Upper lobe of left lung (tissue), 6 donors: ENCODE measurements around the gene PAX7. TPM values are rescaled to one million over a fixed set of nuclear protein-coding genes. Genes with fewer than 3 reads are reported as not detected.
"Not testable (repeated sequence)": the region's sequence is repeated elsewhere in the genome, so short reads cannot be mapped to it uniquely, and the experiment has no call there.

ENCODE experiments used
- ATAC-seq, 2 donors: fragments of 200-7000 bp; cut with Tn5 transposase; one replicate each; pipeline ENCODE4 v1.9.1; 2022; ENCODE audit warnings: mild to moderate bottlenecking in 2 of 2, moderate library complexity in 2 of 2; ENCODE audit not compliant: low FRiP score in 2 of 2
- DNase-seq, 2 donors: peaks; one replicate each; pipeline ENCODE4 v3.0.0-alpha.2; 2019 to 2020
- H3K27ac ChIP-seq, 4 donors: fragments of 200-600 bp; sonication (generic); one replicate each; pipeline ENCODE4 v1.5.1; 2016 to 2019
- H3K27me3 ChIP-seq, 4 donors: fragments of 200-600 bp; sonication (generic); one replicate each; pipeline ENCODE4 v1.5.1; 2017 to 2019
- H3K36me3 ChIP-seq, 4 donors: fragments of 200-600 bp; sonication (generic); one replicate each; pipeline ENCODE4 v1.5.1; 2016 to 2019
- H3K4me1 ChIP-seq, 4 donors: fragments of 200-600 bp; sonication (generic); one replicate each; pipeline ENCODE4 v1.5.1; 2018 to 2019
- H3K4me3 ChIP-seq, 4 donors: fragments of 200-600 bp; sonication (generic); one replicate each; pipeline ENCODE4 v1.5.1; 2017 to 2019; ENCODE audit warnings: mild to moderate bottlenecking in 2 of 4, moderate library complexity in 1 of 4
- H3K9me3 ChIP-seq, 4 donors: fragments of 200-600 bp; sonication (generic); one replicate each; pipeline ENCODE4 v1.5.1; 2018 to 2019
- CTCF ChIP-seq, 6 experiments: fragments of 450-650 bp in 4 of 6; fragments of 200-600 bp in 2 of 6; sonication (generic) in 2 of 6; IDR thresholded peaks; one replicate each; pipeline ENCODE4 v1.5.1; 2016 to 2019; ENCODE audit warnings: antibody characterized with exemption in 6 of 6
- EP300 ChIP-seq, 4 donors: sonication (generic); formaldehyde crosslinking; IDR thresholded peaks; one replicate each; pipeline ENCODE4 v1.5.1; 2017; ENCODE audit warnings: antibody characterized with exemption in 4 of 4, control low read depth in 2 of 4
- POLR2A ChIP-seq, 4 donors: fragments of 450-650 bp; IDR thresholded peaks; one replicate each; pipeline ENCODE4 v1.5.1; 2016 to 2017; ENCODE audit warnings: antibody characterized with exemption in 4 of 4, mild to moderate bottlenecking in 2 of 4
- POLR2AphosphoS5 ChIP-seq, 2 donors: sonication (generic); formaldehyde crosslinking; IDR thresholded peaks; one replicate each; pipeline ENCODE4 v1.5.1; 2017; ENCODE audit warnings: antibody characterized with exemption in 2 of 2
- WGBS, 2 donors: methylation state at CpG; one replicate each; pipeline ENCODE4 v1.1.5; 2017 to 2018; 5-methylcytosine and 5-hydroxymethylcytosine counted together
- total RNA-seq, 6 donors: library from RNA; depleted of rRNA in 4 of 6; stranded (reverse); fragments of >200 nt in 4 of 6; gene quantifications; one replicate each; pipeline versions ENCODE4 v1.1.0 to v1.2.1, GENCODE V29; 2016 to 2021
- donor health status: DM: no; HTN: no; CAD: no; lungs with moderate emphysema.
- donor health status: DM: no; HTN: yes; CAD: no; lungs with severe emphysema.

The PAX7 gene
- total RNA-seq, 6 donors from 2014 or later, result not detected

GRCh38 chr1:18766328-18766727 lies 135.7 kb downstream of the PAX7 start:
- Histone ChIP-seq H3K36me3 (no peaks in the 10 kb centered on the region), H3K27ac (no peak overlapping the region), H3K27me3 (peaks cover 0 to 5% (median 0%) of the 10 kb centered on the region in 4 donors), H3K4me3 (no peak overlapping the region), H3K9me3 (no peaks in the 10 kb centered on the region), H3K4me1 (no peaks in the 10 kb centered on the region)
- DNase-seq (no peak), ATAC-seq (no peak)
- TF ChIP-seq POLR2AphosphoS5 (IDR thresholded peaks at IDR 0.05), result no peak
- no peak for TF ChIP-seq CTCF (IDR thresholded peaks at IDR 0.05)
- no peak for TF ChIP-seq EP300 (IDR thresholded peaks at IDR 0.05)
- TF ChIP-seq POLR2A (IDR thresholded peaks at IDR 0.05), result no peak
- WGBS, 2 donors, result 76 to 85% methylated on average over 2 of the region's 2 CpGs

GRCh38 chr1:18767576-18767975 lies 136.9 kb downstream of the PAX7 start:
- not testable (repeated sequence) for H3K27me3 ChIP-seq, DNase-seq, H3K4me3 ChIP-seq, H3K9me3 ChIP-seq, H3K4me1 ChIP-seq, H3K36me3 ChIP-seq, H3K27ac ChIP-seq, ATAC-seq
- whole genome bisulfite sequencing, 2 donors, result 62 to 67% methylated on average over 5 of the region's 5 CpGs

GRCh38 chr1:18768086-18768485 lies 137.4 kb downstream of the PAX7 start:
- Histone ChIP-seq H3K36me3 (no peaks in the 10 kb centered on the region), H3K27me3 (peaks cover 0 to 5% (median 0%) of the 10 kb centered on the region in 4 donors), H3K4me3 (no peak overlapping the region), H3K9me3 (no peaks in the 10 kb centered on the region), H3K4me1 (no peaks in the 10 kb centered on the region), H3K27ac (no peak overlapping the region)
- TF ChIP-seq EP300 (IDR thresholded peaks at IDR 0.05) (no peak), CTCF (IDR thresholded peaks at IDR 0.05) (no peak), POLR2AphosphoS5 (IDR thresholded peaks at IDR 0.05) (no peak), POLR2A (IDR thresholded peaks at IDR 0.05) (no peak)
- no peak for ATAC-seq
- 71% methylated on average over 4 of the region's 4 CpGs for WGBS, 2 donors
- no peak for DNase-seq

- Histone ChIP-seq H3K27ac (no peak overlapping the region), H3K9me3 (no peaks in the 10 kb centered on the region), H3K27me3 (peaks cover 0 to 5% (median 0%) of the 10 kb centered on the region in 4 donors), H3K4me1 (no peaks in the 10 kb centered on the region), H3K4me3 (no peak overlapping the region), H3K36me3 (no peaks in the 10 kb centered on the region)
- WGBS, 2 donors, result 49 to 53% methylated on average over 7 of the region's 7 CpGs
- no peak for DNase-seq
- TF ChIP-seq POLR2A (IDR thresholded peaks at IDR 0.05), result no peak
- no peak for TF ChIP-seq CTCF (IDR thresholded peaks at IDR 0.05)
- TF ChIP-seq POLR2AphosphoS5 (IDR thresholded peaks at IDR 0.05), result no peak
- TF ChIP-seq EP300 (IDR thresholded peaks at IDR 0.05), result no peak
- ATAC-seq, result no peak
Observed at GRCh38 chr1:18769140-18769539, 138.5 kb downstream of the PAX7 start.

- Histone ChIP-seq H3K27ac (no peak overlapping the region), H3K27me3 (peaks cover 0 to 5% (median 0%) of the 10 kb centered on the region in 4 donors), H3K4me1 (no peaks in the 10 kb centered on the region), H3K4me3 (no peak overlapping the region), H3K36me3 (no peaks in the 10 kb centered on the region), H3K9me3 (no peaks in the 10 kb centered on the region)
- TF ChIP-seq POLR2A (IDR thresholded peaks at IDR 0.05) (no peak), EP300 (IDR thresholded peaks at IDR 0.05) (no peak), CTCF (IDR thresholded peaks at IDR 0.05) (no peak), POLR2AphosphoS5 (IDR thresholded peaks at IDR 0.05) (no peak)
- DNase-seq (no peak), ATAC-seq (no peak)
- WGBS, 2 donors, result 55 to 75% methylated on average over 5 of the region's 5 CpGs
Observed at GRCh38 chr1:18770799-18771198, 140.2 kb downstream of the PAX7 start.
